Activated CD4-positive, alpha-beta memory T cell treated with anti-CD3 and anti-CD28 coated beads for 36 hours (primary cell): Measurements from ENCODE around the gene PLAAT5. TPM values are rescaled to one million over a fixed set of nuclear protein-coding genes. Genes with fewer than 3 reads are reported as not detected.
"Not testable (repeated sequence)": the region's sequence is repeated elsewhere in the genome, so short reads cannot be mapped to it uniquely, and the experiment has no call there.

Experiments
- CTCF ChIA-PET: fragments of 350-600 bp; sonication (Branson Sonifier 250); formaldehyde crosslinking; loops from one replicate; lab custom pipeline; 2021; ENCODE audit warnings: antibody characterized with exemption, inconsistent platforms; lab: Charles Lee
- POLR2A ChIA-PET: fragments of 350-600 bp; sonication (Branson Sonifier 250); formaldehyde crosslinking; loops from one replicate; lab custom pipeline; 2021; ENCODE audit warnings: antibody characterized with exemption; lab: Charles Lee
- DNase-seq: peaks from one replicate; pipeline ENCODE4 v3.0.0-alpha.2; 2020
- H3K27ac Mint-ChIP-seq: one replicate; pipeline ENCODE4 v1.8.0; 2021; ENCODE audit warnings: mixed read lengths
- H3K27me3 Mint-ChIP-seq: one replicate; pipeline ENCODE4 v1.8.0; 2021; ENCODE audit warnings: mixed read lengths
- H3K36me3 Mint-ChIP-seq: one replicate; pipeline ENCODE4 v1.8.0; 2021; ENCODE audit warnings: mixed read lengths
- H3K4me1 Mint-ChIP-seq: one replicate; pipeline ENCODE4 v1.8.0; 2021; ENCODE audit warnings: low read depth, mixed read lengths
- H3K4me3 Mint-ChIP-seq: one replicate; pipeline ENCODE4 v1.8.0; 2021; ENCODE audit warnings: mild to moderate bottlenecking, mixed read lengths
- H3K9me3 Mint-ChIP-seq: one replicate; pipeline ENCODE4 v1.8.0; 2021; ENCODE audit warnings: mixed read lengths
- intact Hi-C: fragments of 100-400 bp; cut with micrococcal nuclease; formaldehyde crosslinking; loops from one replicate; pipeline ENCODE4 v1.15.1; 2023
- total RNA-seq, 2 experiments: library from RNA; stranded (reverse); gene quantifications; one replicate each; pipeline ENCODE4 v1.2.3, GENCODE V29; 2021

PLAAT5 gene
- total RNA-seq, 2 experiments from 2014 or later: 0.15 to 0.24 TPM

DNA sequence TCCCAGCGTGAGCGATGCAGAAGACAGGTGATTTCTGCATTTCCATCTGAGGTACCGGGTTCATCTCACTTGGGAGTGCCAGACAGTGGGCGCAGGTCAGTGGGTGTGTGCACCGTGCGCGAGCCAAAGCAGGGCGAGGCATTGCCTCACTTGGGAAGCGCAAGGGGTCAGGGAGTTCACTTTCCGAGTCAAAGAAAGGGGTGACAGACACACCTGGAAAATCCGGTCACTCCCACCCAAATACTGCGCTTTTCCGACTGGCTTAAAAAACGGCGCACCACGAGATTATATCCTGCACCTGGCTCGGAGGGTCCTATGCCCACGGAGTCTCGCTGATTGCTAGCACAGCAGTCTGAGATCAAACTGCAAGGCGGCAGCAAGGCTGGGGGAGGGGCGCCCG is 55.6 kb downstream of the PLAAT5 start:
- DNase-seq, H3K9me3 Mint-ChIP-seq, H3K4me1 Mint-ChIP-seq, intact Hi-C loops, POLR2A ChIA-PET, H3K4me3 Mint-ChIP-seq, CTCF ChIA-PET, H3K27ac Mint-ChIP-seq, H3K36me3 Mint-ChIP-seq: not testable (repeated sequence)
- H3K27me3 Mint-ChIP-seq: peaks cover 20% of the 10 kb centered on the region

DNA sequence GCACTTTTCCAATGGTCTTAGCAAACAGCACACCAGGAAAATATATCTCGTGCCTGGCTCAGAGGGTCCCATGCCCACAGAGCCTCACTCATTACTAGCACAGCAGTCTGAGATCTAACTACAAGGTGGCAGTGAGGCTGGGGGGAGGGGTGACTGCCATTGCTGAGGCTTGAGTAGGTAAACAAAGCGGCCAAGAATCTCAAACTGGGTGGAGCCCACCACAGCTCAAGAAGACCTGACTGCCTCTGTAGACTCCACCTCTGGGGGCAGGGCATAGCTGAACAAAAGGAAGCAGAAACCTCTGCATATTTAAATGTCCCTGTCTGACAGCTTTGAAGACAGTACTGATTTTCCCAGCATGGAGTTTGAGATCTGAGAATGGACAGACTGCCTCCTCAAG is 60.2 kb downstream of the PLAAT5 start:
- peaks cover 24% of the 10 kb centered on the region for H3K27me3 Mint-ChIP-seq
- H3K27ac Mint-ChIP-seq, H3K4me1 Mint-ChIP-seq, POLR2A ChIA-PET, intact Hi-C loops, DNase-seq, H3K4me3 Mint-ChIP-seq, H3K36me3 Mint-ChIP-seq, CTCF ChIA-PET, H3K9me3 Mint-ChIP-seq: not testable (repeated sequence)

DNA sequence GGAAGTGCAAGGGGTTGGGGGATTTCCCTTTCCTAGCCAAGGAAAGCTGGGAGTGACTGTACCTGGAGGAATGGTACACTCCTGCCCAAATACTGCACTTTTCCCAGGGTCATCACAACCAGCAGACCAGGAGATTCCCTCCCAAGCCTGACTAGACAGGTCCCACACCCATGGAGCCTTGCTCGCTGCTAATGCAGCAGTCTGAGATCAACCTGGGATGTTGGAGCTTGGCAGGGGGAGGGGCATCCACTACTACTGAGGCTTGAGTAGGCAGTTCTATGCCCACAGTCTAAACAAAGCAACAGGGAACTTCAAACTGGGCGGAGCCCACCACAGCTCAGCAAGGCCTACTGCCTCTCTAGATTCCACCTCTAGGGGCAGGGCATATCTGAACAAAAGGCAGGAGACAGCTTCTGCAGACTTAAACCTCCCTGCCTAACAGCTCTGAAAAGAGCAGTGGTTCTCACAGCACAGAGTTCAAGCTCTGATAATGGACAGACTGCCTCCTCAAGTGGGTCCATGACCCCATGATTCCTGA is 62.9 kb downstream of the PLAAT5 start:
- H3K27me3 Mint-ChIP-seq: peaks cover 13% of the 10 kb centered on the region
- no peak overlapping the region for H3K4me3 Mint-ChIP-seq
- no peak for DNase-seq
- H3K4me1 Mint-ChIP-seq: no peaks in the 10 kb centered on the region
- intact Hi-C loops: no loop called here
- H3K9me3 Mint-ChIP-seq: no peaks in the 10 kb centered on the region
- no peak overlapping the region for H3K27ac Mint-ChIP-seq
- CTCF ChIA-PET: interaction anchor here (1.2 kb wide), 1 partner anchor 52 kb away, joined by 4 read pairs; no protein-coding TSS in a partner anchor
- peaks cover 1% of the 10 kb centered on the region for H3K36me3 Mint-ChIP-seq
- POLR2A ChIA-PET: no interaction called here

DNA sequence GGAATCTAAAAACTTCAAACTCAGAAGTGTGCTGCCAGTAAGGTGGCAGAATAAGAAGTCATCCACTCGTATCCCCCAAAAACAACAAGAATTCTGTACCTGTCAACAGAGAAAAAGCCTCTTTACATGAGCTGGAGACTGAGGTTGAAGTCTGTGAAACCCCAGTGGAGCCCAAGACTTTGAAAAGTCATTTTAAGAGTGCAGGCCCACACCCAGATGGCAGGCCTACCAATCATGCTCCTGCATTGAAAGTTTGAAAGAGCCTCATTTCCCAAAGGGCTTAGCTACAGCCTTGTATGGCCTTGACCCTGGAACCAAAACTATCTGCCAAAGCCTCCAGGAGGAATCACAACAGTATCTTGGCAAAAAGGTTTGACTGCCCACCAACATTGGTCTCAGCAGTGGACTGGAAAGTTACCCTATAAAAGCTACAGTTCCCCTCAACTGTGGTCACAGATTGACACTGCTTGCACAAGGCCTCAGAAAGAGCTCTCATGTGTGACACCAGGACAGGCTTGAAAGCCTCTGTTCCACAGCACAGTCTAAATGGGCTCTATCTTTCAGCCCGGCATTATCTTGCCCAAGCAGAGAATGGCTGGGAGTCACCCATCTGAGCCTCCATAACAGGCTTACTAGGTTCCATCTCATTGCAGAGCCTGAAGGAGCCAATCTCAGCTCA is 73.7 kb downstream of the PLAAT5 start:
- ChIA-PET CTCF (no interaction called here), POLR2A (no interaction called here)
- Mint-ChIP-seq H3K4me1 (peaks cover 16% of the 10 kb centered on the region), H3K4me3 (no peak overlapping the region), H3K27ac (no peak overlapping the region), H3K9me3 (peaks cover 5% of the 10 kb centered on the region), H3K36me3 (peaks cover 1% of the 10 kb centered on the region), H3K27me3 (peaks cover 2% of the 10 kb centered on the region)
- intact Hi-C loops: no loop called here
- DNase-seq: no peak

Other genes starting within 250 kb of the PLAAT5 start
- gene SLC22A25, start 247.6 kb downstream of the PLAAT5 start, total RNA-seq: not detected
- not detected for gene SLC22A9, start 121.4 kb downstream of the PLAAT5 start, total RNA-seq
- gene LGALS12, start 14.9 kb upstream of the PLAAT5 start, total RNA-seq: not detected
- gene PLAAT4, start 45.6 kb upstream of the PLAAT5 start, total RNA-seq: 10 to 100 TPM; 35.7 to 36.3 TPM
- under 1 TPM in 1 of 2 experiments, not detected in 1; 0.44 TPM for gene PLAAT2, start 72.2 kb upstream of the PLAAT5 start, total RNA-seq
- gene PLAAT3, start 123.3 kb upstream of the PLAAT5 start, total RNA-seq: 10 to 100 TPM; 10.3 to 10.4 TPM
- gene ATL3, start 180.2 kb upstream of the PLAAT5 start, total RNA-seq: 10 to 100 TPM; 31.3 to 34.6 TPM
- 10 to 100 TPM; 54.4 to 58.4 TPM for gene RTN3, start 190.3 kb upstream of the PLAAT5 start, total RNA-seq